Embryonic facial prominence (tissue), 1 donor: ENCODE results near the gene WWOX.
A peak's percentile ranks its signal among the peaks of the same experiment; 100 is the strongest.

Experiments
- DNase-seq: peaks from one replicate; pipeline ENCODE4 v3.0.0-alpha.2; 2016; ENCODE audit errors: extremely low spot score

WWOX gene

GRCh38 chr16:78352184-78352583 is 252.7 kb downstream of the WWOX start:
- DNase-seq = no peak

DNA sequence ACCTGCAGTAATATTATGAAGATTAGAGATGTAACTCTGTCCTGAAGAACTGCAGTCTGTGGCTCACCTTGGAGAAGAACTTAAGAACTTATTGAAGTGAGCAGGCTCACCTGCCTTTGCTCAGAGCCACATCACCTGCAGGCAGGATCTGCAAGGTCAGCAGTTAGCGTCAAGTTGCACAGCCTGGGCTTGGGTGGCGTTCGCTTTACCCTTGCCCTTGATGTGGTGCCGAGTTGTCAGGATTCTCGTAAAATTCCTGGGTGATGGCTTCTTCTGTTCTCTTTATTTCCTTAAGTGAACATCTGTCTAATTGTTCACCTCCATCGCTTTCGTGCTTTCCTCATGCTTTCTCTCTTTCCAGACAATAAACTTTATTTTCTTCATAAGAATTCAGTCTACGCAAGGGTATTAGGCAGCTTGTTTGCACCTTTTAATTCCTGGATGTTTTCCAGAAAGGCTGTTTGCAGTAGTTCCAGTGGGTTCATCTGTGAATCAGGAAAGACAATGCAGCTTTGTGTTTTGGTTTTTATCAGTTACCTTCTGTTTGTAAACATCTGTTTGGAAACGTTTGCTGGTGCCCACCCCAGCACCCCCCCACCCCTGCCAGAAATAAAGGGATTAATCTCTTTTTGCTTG is 254.3 kb downstream of the WWOX start:
- no peak for DNase-seq

- DNase-seq = no peak
Measured at GRCh38 chr16:78362524-78363135, 263.2 kb downstream of the WWOX start.

- DNase-seq = no peak
Measured at GRCh38 chr16:78363843-78364555, 264.5 kb downstream of the WWOX start.

DNA sequence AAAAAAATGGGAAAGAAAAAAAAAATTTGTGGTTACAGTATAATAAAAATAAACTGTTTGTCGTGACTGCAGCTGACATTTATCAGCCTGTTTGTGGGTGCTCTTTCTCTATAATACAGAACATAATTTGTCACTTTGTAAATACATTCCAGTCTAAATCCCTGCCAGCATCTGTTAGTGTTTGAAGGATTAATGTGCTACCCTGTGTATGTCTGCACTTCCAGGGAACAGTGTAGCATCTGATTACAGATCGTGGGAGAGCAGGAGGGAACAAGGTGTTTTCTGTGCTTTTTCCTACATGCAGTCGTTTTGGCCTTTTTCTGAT is 265.1 kb downstream of the WWOX start:
- no peak for DNase-seq

DNA sequence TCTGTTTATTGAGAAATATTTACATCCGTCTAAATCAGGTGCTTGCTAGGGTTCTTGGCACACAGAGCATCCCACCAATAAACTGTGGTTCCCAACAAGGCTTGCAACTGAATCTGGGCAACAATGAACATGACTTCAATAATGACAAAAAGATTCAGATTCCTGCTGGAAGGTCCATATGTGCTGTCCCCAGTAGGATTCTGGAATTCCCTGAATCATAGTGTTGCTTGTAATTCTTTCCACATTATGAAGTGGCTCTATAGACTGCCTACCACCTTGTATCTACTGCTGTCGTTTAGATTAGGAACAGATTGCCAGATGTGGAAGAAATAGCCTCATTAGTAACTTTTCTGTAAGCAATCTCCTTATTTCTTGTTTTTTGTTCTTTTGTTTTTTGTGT is 265.9 kb downstream of the WWOX start:
- DNase-seq = no peak

DNA sequence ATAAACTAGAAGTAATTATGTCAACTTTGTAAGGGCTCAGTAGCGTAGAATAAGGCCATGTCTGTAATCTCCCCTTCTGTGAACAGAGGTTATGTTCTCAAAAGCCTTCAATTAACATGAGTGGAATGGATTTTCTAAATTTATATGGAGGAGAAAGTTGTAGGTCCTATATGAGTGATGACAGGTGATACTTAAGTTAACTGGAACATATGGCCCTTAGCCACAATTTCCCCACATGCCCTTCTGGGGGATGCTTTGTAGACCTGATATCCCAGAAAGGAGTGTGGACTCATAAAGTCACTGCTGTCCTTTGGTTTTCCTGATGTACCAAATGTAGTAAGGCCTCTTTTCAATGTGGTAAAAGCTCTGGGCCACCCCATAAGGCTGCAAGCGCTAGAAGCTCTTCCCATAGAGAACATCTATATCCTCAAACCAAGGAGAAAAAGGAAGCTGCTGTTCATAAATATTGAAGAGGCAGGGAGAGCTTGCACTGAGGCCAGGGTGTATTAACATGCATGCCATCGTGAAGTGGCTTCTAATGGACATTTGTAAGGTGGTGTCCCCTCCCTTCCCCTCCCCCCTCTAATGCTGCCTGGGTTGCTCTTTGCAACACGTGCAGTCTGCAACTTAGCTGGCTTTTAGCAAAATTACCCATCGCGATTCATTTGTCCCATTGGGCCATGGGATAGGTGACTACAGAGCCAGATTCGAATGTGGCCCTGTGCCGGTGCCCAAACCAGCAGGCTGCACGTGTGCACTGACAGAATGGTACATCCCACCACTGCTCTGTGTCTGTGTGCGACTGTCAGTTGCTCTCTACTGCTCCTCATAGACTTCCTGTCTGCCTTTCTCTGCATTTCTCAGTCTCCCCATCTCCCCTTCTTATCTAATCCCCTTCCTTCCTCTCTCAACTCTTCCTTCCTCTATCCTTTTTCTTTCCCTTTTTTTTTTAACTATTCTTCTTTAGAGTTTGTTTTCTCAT is 269.0 kb downstream of the WWOX start:
- DNase-seq = no peak

DNA sequence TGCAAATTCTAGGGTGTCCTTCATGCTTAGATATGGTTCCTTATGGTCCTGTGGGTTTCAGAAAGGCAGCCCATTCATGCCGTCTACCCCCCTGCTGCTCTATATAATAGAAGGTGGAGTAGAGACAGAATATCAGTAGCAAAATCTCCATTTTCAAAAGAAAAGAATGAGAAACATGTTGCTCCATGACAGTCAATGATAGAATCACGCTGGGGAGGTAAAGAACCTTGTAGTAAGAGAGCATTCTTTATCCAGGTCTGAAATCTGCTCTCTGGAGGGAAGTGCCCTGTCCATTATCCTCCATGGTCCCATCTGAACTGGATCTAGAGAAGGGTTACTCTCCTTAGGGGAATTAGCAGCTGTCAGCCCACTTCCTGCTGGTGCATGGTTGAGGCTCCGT is 272.8 kb downstream of the WWOX start:
- DNase-seq = no peak

DNA sequence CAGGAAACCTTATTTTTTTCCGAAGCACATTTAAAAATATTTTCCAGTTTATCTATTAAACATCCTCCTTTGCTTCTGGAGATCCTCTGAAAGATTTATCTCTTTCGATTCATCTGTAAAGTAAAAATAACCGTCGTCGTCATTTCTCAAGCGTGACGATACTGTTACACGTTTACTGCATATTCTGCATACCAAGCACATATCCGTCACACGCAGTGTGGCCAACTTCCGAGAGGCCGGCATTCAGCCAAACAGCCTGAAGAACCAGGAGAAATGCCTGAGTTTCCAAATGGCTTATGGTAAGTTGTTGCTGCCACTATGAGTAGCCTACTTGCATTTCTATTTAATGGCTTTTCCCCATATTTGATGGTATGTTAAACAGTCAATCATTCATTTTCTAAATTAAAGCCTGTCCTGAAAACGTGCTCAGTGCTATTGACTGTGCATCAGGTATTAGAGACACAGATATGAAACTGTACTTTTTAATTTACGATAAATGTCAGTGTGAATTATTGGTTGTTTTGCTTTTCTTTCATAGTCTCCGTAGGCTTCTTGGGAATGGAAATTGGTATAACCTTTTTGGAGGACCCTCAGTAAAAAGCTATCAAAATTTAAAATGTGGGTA is 275.7 kb downstream of the WWOX start:
- no peak for DNase-seq

- no peak for DNase-seq
Measured at GRCh38 chr16:78376452-78376851, 277.0 kb downstream of the WWOX start.

GRCh38 chr16:78377312-78377711 is 277.9 kb downstream of the WWOX start:
- no peak for DNase-seq

DNA sequence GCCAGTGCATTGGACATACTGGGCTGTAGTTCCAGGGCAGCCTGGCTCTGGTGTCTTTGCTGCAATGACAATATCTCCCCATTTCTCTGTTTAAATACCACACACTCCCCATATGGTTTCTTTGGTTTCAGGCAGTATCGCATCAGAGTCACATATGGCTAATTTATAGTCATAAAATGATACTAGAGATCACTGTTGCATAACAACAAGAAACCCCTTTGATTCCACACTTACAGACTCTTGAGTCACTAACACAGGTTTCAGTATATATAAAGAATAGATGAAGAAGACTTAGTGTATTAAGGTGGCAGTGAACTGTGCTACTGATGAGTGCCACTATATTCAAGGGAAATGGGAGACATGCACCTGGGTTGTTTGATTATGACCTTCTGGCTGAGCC is 281.6 kb downstream of the WWOX start:
- no peak for DNase-seq

- no peak for DNase-seq
Measured at GRCh38 chr16:78383118-78383517, 283.7 kb downstream of the WWOX start.

- DNase-seq = no peak
Measured at GRCh38 chr16:78385086-78385805, 285.8 kb downstream of the WWOX start.

DNA sequence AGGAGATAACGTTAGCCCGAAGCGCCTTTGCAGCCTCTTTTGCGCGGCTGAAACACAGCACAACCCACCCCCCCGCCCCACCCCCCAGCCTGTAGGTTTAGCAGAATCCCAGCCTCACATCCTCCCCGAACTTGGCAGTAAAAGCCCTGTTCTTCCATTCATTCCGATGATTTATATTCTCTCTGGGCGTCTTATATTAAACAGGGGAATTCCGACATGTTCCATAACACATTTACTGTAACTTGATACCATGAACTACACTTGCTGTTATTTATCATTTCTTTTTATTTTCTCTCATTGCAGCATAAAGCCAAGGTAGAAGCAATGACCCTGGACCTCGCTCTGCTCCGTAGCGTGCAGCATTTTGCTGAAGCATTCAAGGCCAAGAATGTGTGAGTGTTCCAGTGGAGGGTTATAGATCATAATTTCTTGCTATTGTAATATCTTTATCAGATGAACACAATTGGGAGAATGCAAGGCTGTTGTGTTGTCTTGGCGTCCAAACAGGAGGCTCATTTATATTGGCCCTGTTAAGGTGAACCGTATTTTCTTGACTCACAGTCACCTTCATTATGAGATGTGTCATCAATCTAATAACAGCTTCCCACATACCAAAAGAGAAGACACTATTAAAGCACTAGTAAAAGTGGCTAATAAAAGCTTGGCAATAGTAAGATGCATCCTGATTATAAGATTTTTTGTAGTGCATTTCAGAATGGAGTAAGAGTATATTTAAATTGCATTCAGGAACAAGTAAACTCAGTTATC is 287.3 kb downstream of the WWOX start:
- no peak for DNase-seq

GRCh38 chr16:78389009-78389498 is 289.6 kb downstream of the WWOX start:
- DNase-seq = no peak

- no peak for DNase-seq
Measured at GRCh38 chr16:78390092-78390491, 290.6 kb downstream of the WWOX start.

DNA sequence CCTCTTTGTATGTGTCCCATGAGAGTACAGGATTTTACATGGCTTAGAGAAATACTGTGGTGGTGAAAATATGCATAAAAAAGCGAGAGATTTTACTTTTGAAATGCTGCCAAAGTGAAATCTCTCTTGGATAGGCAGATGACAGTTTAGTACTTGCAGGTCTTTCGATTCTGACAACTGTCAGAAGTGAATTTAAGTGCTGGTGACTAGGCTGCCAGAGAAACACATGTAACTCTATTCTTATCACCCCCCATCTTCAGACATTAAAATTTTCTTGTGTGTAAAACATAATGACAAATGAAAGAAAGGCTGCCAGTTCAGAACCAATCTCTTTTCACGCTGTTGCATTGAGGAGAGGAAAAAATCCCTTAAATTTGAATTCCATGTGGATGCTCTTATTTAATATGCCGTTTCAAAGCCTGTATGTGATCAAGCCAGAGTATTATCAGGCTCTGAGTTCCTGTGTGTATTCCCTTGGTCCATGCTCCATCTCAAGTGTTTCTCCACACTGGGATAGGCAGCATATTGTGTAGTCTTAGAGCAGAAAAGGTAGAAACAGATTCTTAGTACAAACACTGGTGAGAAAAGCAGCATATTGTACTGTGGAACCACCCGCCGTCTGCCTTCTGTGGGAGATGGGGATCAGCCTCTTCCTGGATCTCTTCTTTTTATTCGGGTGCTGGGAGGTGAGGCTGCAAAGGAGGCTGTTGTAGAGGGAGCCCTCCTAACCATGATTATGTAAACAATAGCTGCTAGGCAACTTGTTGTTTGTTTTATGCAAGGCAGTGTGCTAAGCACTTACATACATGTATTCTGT is 291.3 kb downstream of the WWOX start:
- DNase-seq = peak; percentile 25

GRCh38 chr16:78392585-78393195 is 293.2 kb downstream of the WWOX start:
- no peak for DNase-seq
